Measurements from ENCODE around the gene SLC16A10.

Gene SLC16A10

DNA sequence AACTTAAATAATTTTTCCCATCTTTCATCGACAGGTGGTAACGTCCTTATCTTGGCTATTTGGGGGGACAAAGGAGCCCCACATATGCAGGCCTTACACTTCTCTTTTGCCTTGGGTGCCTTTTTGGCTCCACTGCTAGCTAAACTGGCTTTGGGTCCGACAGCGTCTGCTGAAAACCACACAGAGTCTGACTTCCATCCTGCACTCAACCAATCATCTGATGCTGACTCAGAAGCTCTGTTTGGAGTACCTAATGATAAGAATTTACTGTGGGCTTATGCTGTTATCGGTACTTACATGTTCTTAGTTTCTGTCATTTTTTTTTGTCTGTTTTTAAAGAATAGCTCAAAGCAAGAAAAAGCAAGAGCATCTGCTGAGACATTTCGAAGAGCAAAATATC, 178.5 kb downstream of the SLC16A10 start:
- no peak for DNase-seq

GRCh38 chr6:111266276-111266675, 179.0 kb downstream of the SLC16A10 start:
- DNase-seq: no peak

- DNase-seq: no peak
Measured at GRCh38 chr6:111267764-111268333, 180.5 kb downstream of the SLC16A10 start.

GRCh38 chr6:111269401-111269970, 182.2 kb downstream of the SLC16A10 start:
- DNase-seq: no peak

GRCh38 chr6:111270121-111270520, 182.8 kb downstream of the SLC16A10 start:
- no peak for DNase-seq

DNA sequence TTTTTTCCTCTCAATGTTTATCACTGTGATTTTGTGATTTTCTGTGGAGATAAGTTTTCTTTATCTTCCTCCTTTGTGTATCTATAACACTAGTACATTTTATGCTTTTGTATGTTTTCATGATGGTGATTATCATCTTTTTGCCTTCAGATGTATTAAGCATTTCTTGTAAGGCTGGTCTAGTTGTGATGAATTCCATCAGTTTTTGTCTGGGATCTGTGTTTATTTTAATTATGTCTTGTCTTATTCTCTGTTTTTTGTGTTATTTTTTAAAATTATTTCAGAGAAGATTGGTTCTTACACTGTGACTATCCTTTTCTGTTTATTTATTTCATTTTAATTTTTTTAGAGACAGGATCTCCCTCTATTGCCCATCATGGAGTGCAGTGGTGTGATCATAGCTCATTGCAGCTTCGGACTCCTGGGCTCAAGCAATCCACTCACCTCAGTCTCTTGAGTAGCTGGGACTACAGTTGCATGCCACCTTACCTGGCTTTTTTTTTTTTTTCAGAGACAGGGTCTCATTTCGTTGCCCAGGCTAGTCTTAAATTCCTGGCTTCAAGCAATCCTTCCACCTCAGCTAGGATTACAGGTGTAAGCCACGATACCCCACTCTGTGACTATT, 187.4 kb downstream of the SLC16A10 start:
- no peak for DNase-seq

DNA sequence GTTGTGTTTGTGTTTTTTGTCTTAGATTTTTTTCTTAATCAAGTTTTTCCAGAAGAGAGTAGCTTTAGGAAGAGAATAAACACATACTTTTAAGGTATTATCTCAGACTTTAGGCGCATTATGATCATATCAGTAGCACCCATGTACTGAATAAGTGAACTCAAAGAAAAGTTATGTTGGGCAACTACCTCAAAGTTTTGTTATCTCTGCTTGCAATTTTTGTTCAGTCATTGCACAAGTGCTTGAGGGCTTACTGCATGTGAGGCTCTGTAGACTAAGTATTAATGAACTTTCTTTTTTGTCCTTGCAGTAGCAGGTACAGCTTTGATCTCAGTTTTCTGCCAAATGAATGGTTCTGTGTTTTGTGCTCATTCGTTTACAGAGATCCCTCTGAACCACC, 189.0 kb downstream of the SLC16A10 start:
- DNase-seq: no peak

- no peak for DNase-seq
Measured at GRCh38 chr6:111276736-111277135, 189.4 kb downstream of the SLC16A10 start.

- DNase-seq: no peak
Measured at GRCh38 chr6:111277819-111278218, 190.5 kb downstream of the SLC16A10 start.

GRCh38 chr6:111278731-111279130, 191.4 kb downstream of the SLC16A10 start:
- no peak for DNase-seq

DNA sequence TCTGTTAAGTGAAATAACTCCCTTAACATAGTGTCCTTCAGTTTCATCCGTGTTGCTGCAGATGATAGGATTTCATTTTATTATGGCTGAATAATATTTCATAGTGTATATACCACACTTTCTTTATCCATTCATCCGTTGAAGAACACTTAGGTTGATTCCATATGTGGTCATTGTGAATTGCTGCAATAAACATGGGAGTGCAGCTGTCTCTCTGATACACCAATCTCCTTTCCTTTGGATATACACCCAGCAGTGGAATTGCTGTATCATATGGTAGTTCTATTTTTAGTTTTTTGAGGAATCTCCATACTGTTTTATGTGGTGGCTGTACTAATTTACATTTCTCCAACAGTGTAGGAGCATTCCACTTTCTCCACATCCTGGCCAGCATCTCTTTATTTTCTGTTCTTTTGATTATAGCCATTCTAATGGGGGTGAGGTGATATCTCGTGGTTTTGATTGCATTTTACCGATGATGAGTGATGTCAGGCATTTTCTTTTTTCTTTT, 193.2 kb downstream of the SLC16A10 start:
- DNase-seq: no peak

Measured in NK-92 treated with Interleukin-12 subunit alpha and Interleukin-12 subunit beta, amount 100 ng/mL, for 24 hours (cell line).